ENCODE data around the gene F3.

GRCh38 chr1:94543893-94544635 is 2.5 kb upstream of the F3 start:
- TF ChIP-seq, protein P1, sequence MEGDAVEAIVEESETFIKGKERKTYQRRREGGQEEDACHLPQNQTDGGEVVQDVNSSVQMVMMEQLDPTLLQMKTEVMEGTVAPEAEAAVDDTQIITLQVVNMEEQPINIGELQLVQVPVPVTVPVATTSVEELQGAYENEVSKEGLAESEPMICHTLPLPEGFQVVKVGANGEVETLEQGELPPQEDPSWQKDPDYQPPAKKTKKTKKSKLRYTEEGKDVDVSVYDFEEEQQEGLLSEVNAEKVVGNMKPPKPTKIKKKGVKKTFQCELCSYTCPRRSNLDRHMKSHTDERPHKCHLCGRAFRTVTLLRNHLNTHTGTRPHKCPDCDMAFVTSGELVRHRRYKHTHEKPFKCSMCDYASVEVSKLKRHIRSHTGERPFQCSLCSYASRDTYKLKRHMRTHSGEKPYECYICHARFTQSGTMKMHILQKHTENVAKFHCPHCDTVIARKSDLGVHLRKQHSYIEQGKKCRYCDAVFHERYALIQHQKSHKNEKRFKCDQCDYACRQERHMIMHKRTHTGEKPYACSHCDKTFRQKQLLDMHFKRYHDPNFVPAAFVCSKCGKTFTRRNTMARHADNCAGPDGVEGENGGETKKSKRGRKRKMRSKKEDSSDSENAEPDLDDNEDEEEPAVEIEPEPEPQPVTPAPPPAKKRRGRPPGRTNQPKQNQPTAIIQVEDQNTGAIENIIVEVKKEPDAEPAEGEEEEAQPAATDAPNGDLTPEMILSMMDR (IDR thresholded peaks at IDR 0.05; ENCODE audit: low read depth, low read length, poor library complexity, severe bottlenecking), result no peak
- TF ChIP-seq EZH2phosphoT487 (IDR thresholded peaks at IDR 0.05; ENCODE audit: borderline replicate concordance, low read length), result no peak

All from DOHH2 (cell line).